ENCODE measurements around the gene JAZF1.

JAZF1 gene

DNA sequence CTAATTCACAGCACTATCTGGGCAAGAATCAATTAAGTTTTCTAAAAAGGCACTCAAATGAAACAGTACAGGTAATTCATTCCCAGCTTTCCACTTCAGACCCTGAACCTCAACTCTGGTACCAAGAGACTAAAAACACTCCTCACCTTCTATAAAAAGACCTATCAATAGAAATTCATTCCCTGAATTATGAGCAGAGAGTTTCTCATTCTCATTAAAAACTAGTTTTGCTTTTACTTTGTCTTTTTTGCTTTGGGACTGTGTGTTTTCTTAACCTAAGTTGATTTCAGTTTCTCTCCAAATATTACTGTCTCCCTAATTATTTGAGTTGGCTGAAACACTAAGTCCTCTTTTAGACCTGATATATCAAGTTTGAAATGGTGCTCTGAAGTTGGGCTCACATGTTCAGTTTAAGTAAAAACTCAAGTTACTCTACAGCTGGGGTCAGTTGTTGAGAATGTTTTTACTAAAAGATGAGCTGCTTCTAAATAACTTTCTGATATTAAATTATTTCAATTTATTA, 189.5 kb downstream of the JAZF1 start:
- in situ Hi-C loops (cut with MboI; ENCODE audit: low sequenced_read_pairs) = no loop called here

DNA sequence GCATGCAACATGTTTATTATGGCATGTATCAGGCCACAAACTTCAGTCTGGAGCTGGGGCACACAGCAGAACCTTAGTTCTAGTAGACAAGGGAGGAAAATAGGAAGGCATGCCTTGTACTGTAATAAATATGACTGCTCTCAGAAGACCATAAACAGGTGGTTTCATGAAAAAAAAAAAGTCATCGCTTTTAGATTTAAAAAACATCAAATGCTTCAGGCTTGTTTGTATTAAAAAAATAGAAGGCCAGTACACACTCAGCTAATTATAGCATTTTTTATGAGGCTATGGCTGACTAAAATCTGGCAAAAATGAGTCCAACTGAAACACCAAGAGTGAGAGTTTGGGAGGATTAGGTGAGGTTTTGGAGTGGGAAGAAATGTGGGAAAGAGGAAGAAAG, 204.1 kb downstream of the JAZF1 start:
- in situ Hi-C loops (cut with MboI; ENCODE audit: low sequenced_read_pairs) = no loop called here

DNA sequence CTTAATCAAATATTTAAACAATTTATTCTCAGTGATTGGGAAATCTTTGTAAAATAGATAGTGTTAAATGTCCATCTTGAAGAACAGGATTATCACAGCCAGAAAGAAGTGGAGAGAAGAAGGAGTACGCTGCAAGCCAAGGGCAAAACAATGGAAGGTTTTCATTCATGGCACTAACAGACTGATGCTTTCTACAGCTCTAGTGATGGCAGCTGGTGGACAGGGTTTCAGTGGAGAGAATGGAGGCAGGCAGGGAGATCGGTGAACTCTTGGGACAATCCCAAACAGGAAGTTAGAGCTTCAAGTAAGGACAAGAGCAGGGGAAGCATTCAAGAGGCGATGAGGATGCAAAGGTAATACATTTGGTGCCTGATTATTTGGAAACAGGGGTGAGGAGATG, 207.0 kb downstream of the JAZF1 start:
- in situ Hi-C loops (cut with MboI; ENCODE audit: low sequenced_read_pairs) = no loop called here

DNA sequence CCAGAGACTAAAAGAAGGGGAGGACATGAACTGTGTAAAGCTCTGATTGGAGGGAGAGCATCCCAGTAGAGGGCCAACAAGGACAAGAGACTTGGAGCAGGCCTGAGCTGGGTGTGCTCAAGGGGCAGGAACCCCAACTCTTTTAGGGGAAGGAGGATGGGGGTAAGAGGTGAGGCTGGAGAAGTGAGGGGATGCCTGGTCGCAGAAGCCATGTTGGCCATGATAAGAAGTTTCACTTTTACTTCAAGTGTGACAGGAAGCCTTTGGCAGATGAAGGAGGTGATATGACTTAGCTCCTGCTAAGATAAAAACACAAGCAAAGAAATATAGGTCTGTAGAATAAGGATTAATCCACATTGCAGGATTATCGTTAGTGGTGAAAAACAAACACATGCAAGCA, 208.3 kb downstream of the JAZF1 start:
- in situ Hi-C loops (cut with MboI; ENCODE audit: low sequenced_read_pairs) = no loop called here

DNA sequence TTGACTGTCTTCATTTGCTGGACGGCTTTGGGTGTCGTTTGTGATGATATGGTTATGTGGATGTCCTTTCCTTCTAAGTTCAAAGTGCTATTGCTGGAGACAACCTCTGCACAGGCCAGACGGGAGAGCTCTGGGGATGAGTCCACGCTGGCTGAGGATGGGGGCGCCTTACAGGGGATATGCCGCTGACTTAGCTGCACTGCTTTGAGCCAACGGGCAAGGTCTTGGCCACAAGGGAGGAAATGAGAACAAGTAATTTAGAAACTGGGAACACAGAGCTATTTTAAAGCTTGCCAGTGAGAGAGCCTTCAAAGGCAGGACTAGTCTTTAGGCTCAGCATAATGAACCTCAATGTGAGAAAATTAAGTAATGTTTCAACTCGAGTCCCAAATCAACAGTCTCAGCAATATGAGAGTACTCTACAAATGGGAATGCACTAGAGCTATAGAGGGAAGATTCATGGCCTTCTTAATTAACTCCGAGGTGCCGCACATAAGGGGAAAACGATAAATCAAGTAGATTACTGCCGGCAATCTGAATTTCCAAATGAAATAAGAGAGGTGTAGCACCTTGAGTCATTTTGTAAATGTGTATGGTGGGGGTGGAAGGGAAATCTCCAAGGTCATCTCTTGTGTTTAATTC, 209.3 kb downstream of the JAZF1 start:
- in situ Hi-C loops (cut with MboI; ENCODE audit: low sequenced_read_pairs) = no loop called here

DNA sequence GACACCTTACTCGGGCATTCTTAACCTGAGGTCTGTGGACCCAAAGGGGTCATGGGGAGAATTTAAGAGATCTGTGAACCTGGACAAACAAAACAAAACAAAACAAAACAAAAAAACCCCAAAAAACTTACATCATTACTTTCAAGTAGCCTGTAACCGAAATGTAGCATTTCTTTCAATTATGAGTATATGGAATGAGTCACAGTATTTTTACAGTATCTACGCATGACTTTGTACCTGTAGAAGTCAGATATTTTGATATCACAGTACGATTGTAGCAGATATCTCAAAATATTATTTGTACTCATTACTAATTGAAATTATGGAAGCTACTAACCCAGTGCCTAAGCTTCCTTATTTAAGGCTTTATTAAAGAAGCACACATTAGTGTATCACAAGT, 210.2 kb downstream of the JAZF1 start:
- in situ Hi-C loops (cut with MboI; ENCODE audit: low sequenced_read_pairs) = no loop called here

DNA sequence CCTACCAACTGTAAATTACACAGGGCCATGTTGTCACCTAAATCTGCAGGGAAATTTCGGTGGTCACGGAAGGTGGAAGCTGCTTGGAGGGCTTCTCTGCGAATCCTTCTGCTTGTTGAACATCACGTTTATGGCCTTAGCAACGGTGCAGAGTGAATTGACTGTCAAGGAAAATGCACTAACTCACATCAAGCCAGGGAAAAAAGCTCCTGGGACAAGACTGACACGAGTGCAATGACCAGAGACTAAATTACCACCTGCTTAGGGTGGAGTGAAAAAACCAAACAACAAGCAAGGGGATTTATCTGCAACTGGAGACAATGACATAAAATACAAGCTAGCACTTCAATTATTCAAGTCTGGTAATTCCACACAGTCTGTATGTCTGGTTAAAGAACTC, 211.2 kb downstream of the JAZF1 start:
- in situ Hi-C loops (cut with MboI; ENCODE audit: low sequenced_read_pairs) = no loop called here

DNA sequence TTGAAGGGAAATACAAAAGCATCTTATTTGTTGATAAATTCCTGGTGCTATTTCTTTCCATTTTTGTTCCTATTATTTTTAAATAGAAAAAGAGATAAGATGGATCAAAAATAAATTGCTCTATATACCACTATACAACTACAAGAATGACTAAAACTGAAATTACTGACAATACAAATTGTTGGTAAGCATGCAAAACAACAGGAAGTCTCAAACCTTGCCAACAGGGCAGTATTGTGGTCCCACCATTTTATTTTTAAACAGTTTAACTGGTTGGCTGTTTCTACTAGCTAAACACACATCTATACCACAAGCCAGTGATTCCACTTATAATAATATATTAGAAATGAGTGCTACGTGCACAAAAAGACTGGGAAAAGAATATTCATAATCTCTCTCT, 213.0 kb downstream of the JAZF1 start:
- in situ Hi-C loops (cut with MboI; ENCODE audit: low sequenced_read_pairs) = no loop called here

DNA sequence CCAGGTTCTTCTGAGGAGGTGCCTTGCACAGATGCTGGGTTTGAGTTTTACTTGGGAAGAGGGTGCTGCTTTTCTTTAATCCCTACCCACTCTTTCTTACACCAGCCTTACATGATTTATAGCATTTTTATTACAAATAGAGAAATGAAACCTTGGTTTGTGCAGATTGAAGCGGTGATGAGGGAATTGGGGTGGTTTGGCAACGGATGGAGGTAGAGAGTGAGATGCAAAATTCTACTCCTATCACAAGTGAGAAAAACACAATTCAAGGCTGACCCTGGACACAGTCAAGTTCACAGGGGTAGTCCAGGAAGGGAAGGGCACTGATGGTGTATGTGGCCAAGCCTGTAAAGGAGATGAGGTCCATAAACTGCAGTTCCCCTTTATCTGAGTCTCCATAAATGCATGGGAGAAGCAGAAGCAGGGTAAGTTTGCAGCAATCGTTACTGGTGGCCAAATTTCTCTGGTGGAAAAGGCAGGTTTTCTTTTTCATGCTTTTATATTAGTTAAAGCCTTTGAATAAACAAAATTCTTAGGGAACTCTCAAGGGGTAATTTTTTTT, 214.3 kb downstream of the JAZF1 start:
- in situ Hi-C loops (cut with MboI; ENCODE audit: low sequenced_read_pairs) = no loop called here

DNA sequence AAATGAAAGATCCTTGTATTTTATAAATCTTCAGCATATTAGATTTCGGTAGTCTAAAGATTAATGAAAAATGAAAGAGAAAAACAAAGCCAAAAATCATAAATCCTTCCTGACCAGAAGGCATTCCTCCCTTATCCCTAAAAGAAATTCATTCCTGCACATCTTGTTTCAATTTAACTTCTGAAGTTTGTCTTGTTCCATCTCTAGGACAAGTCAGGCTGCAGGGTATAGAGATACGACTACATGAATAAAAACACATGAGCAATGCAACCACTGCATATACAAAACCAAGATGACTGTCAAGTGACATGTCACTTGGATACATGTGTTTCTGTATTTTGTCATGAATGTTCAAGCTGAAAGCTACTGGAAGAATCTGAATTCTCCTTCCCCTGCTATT, 214.9 kb downstream of the JAZF1 start:
- in situ Hi-C loops (cut with MboI; ENCODE audit: low sequenced_read_pairs) = no loop called here

DNA sequence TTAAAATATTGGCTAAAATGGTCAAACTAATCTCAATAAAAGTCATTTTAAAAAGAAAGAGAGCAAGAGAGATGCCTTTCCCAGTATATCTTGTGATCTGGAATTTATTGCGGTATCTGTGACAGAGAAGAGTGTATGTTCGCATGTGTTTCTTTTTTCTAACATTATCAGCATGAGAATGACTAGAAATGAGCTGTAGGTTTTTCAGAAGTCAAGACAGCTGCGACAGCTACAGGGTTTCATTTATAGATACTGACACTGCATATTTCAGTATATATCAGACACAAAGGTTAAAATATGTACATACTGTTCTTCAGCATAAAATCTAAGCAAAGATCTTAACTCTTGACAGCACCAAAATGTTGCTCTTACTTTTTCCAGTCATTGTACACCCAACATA, 215.8 kb downstream of the JAZF1 start:
- in situ Hi-C loops (cut with MboI; ENCODE audit: low sequenced_read_pairs) = no loop called here

DNA sequence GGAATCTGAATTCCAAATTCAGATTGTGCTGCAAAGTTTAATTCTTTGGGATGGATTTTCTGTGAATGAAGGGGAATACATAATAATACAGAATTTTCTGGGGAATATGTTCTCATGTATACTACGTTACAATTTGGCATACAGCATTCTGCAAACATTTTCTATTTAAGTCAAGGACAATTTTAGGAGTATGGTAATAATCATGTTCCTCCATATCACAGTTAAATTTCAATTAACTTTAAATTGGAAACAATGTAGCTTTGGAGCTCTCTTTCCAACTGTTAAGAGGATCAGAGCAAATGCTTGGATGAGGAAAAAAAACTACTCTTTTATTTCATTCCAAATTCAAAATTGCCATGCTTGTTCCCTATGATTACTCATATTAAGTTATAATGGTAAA, 217.5 kb downstream of the JAZF1 start:
- in situ Hi-C loops (cut with MboI; ENCODE audit: low sequenced_read_pairs) = no loop called here

DNA sequence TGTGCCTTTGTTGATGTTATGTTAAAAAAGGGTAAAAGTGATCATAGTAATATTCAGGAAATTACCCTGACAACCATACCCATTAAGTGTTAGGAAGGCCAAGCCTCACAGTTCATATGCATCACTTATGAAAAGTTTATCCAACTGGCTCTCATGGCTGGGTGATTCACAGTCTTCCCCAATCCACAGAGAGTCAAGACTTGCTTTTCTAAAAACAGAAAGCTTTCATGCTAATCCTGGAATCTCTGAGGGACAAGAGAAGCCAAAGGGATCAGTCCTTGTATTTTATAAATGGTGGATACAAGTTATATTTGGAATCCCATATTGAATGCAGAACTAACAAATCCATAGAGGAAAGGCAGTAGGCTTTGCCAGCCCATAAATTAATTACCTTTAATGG, 218.3 kb downstream of the JAZF1 start:
- in situ Hi-C loops (cut with MboI; ENCODE audit: low sequenced_read_pairs) = no loop called here

DNA sequence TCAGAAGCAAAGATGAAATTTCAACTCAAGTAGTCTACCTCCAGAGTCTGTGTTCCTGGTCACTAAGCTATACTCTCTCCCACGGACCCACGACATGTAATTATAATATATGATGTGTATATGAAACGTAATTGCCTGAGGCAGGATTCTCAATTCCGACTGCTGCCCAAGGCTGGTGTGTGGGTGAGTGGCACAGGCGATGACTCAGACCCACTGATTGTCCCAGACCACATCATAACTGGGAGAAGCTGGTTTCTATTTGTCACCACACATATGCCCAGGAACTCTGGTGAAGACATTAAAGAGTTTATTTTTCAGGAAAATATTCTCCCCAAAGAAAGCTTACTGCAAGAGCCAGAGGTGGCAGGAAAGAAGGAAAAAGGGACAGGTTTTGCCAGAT, 219.3 kb downstream of the JAZF1 start:
- in situ Hi-C loops (cut with MboI; ENCODE audit: low sequenced_read_pairs) = no loop called here

DNA sequence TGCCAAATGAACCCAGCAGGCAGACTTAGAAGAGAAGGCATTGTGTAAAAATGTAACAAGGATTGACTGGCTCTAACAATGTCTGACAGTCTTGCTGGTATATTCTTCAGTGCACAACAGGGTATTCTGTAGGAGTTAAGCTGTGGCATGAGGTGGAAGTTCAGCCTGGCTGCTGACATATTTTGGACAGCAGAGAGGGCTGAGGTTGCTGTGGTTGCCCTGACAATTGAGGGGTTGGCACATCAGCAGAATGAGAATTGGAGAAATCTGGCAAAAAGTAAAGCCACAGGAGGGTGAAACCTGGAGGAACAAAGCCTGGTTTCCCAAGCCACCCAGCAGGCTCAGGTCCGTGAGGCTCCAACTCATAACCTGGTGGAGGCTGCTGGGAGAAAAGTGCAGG, 220.2 kb downstream of the JAZF1 start:
- in situ Hi-C loops (cut with MboI; ENCODE audit: low sequenced_read_pairs) = no loop called here

DNA sequence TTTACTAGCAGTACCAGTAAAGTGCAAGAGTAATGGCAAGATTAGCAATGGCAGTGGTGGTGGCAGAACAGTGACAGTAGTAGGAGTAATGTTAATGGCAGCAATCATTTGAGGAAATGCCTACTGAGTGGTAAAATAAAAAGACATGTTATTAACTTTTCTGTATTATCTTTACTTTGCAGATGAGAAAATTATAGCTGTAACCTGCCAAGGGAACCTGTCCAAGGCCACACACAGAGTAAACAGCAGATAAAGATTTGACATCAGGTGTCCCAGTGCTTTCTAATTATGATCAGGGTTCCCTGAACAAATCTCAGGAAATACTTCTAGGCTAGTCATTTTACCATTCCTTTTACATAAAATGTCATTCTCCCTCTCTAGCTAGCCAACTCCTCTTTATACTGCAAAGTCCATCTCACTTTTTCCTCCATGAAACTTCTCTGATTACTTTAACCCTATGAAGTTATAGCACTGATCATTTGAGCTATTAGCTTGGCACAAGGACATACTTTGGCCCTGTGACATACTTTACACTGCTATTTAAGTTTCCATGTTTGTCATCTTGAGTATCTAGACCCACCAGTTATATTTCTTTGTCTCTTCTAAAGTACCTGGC, 221.6 kb downstream of the JAZF1 start:
- in situ Hi-C loops (cut with MboI; ENCODE audit: low sequenced_read_pairs) = no loop called here

DNA sequence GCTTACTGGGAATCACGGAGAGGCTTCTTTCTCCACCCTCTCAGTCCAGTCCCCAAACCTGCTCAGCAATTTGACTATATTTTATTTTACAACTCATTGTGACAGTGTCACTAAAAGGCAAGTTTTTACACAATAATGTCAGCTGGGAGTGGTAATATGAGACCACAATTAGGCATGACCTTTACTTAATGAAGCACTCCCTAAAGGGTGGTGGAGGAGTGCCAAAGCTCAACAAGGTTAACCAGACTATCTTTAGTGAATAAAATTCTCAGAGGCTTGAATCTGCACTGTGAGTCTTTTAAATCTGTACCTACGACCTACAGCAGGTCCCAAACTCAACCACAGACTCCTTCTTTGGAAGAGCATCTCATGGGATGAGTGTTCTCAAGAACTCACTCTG, 225.0 kb downstream of the JAZF1 start:
- in situ Hi-C loops (cut with MboI; ENCODE audit: low sequenced_read_pairs) = no loop called here

DNA sequence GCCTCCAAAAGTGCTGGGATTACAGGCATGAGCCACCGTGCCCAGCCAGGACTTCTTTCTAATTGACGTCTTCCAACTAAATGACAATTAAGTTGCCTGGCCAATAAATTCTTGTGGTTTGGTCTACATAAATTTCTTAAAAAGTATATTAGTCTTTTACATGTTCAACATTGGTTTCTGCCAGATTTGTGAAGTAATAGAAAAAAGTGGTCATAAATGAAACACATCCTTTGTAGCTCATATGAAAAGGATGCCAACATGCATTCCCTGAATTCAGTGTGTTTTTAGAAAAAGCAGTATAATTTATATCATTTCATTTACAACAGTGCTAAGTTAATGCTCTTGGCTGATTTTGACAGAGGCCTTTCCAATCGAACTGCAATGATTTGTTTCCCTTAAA, 225.6 kb downstream of the JAZF1 start:
- in situ Hi-C loops (cut with MboI; ENCODE audit: low sequenced_read_pairs) = no loop called here

DNA sequence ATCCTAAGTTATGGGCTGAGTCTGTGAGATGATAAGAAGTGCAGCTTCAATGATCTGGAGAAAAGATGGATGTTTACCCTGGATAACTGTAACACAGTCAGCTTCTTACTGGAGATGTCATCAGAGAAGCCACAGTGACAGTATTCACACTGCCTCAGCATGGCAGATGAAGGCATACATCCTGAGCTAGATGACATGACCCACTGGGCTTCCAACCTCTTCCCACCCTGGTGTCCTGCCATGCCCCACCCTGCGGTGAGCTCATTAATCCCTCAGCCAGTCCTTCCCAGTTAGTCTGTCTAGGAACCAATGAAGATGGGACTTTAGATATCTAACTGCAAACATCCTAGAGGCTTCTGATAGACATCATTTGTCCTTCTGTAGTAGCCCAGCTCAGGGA, 226.8 kb downstream of the JAZF1 start:
- in situ Hi-C loops (cut with MboI; ENCODE audit: low sequenced_read_pairs) = no loop called here

DNA sequence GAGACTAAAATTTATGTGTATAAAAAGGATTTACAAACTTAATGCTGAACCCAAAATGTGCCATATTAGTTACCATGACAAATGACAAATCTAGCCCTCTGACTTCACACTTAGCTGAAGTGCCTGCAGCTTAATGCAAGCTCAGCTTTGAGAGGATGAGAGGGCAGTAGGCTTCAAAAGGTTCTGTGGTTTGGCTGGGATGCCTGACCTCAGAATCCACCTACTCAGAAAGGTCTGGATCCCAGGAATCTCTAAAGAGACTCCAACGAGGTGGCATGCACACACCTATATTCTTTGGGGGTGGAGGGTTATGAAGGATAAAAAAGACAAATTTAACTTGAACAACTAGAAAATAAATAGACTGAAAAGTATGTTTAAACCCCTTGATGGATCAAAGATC, 227.2 kb downstream of the JAZF1 start:
- in situ Hi-C loops (cut with MboI; ENCODE audit: low sequenced_read_pairs) = no loop called here

DNA sequence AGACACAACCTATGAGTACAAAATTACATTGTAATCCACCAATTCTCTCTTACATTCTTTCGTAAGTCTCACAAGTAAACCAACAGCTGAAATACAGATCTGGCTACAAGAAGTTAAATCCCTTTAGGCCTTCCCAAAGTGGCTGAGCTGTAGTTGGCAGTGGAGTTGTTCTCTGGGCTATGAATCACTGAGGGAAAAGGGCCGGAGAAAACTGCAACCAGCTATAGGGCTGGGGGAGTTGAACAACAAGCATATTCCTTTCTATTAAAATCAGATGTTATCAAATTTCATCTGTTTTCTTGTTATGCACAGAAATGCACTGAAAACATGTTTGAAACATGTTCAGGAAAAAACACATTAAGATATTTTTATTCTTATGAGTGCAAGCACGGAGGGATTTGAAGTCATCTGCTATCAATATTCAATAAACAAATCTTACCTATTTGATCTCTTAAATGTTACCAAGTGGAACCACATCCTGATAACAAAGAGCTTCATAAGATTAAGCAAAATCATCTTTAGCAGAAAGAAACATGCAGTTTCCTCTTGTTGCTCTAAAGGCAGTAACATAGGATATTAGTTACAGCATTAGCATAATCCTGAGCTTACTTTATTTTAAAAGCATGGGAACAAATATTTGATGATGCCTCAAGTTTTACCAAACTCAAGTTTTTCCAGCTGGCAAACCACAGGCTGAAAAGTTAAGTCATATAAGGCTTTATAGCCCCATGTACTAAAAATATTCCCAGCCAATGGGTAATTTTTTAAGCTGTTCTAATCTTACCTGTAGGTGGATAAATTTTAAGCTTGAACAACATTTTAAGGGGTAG, 227.9 kb downstream of the JAZF1 start:
- in situ Hi-C loops (cut with MboI; ENCODE audit: low sequenced_read_pairs) = no loop called here

DNA sequence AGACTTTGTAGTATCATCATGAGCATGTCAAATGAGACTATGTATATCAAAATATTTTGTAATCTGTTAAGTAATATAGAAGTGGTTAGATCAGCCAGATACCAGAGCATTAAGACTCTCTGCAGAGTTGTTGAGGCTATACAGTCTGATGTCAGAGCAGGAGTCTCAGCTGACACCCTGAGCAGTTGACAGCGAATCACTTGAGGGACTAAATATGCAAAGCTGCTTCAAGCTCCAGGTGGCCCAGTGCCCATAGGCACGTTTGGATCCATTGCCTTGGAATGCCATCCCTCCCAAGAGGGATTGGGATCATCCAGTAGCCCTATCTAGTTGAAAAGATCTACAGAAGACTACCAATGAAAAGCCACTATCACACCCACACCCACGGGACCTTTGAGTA, 230.5 kb downstream of the JAZF1 start:
- in situ Hi-C loops (cut with MboI; ENCODE audit: low sequenced_read_pairs) = no loop called here

Data from HL-60/S4 treated with retinoic acid at 250 ng/mL for 4 days and 3 days (cell line).